Psoas muscle (tissue), 8 donors: ENCODE data around the gene SH3TC1. TPM values are rescaled to one million over a fixed set of nuclear protein-coding genes. Genes with fewer than 3 reads are reported as not detected.
A peak's percentile ranks its signal among the peaks of the same experiment; 100 is the strongest.

ENCODE experiments used
- ATAC-seq, 4 donors: fragments of 200-7000 bp; cut with Tn5 transposase; one replicate each; pipeline ENCODE4 v1.9.1; 2020; ENCODE audit warnings: moderate library complexity in 3 of 4, mild to moderate bottlenecking in 2 of 4
- DNase-seq, 2 donors: peaks; one replicate each; pipeline ENCODE4 v3.0.0-alpha.2; 2020
- H3K27ac ChIP-seq: fragments of 200-600 bp; one replicate; pipeline ENCODE4 v1.8.0; 2022
- H3K27me3 ChIP-seq, 3 donors: fragments of 200-600 bp in 1 of 3; one replicate each; pipeline versions ENCODE4 v1.6.1 to v1.8.0; 2013 to 2022; ENCODE audit warnings: low read length in 2 of 3, mild to moderate bottlenecking in 2 of 3, moderate library complexity in 1 of 3; ENCODE audit not compliant: insufficient read depth in 3 of 3
- H3K36me3 ChIP-seq, 2 donors: fragments of 200-600 bp in 1 of 2; one replicate each; pipeline versions ENCODE4 v1.6.1 to v1.8.0; 2013 to 2022; ENCODE audit warnings: low read depth in 1 of 2, mild to moderate bottlenecking in 1 of 2, moderate library complexity in 1 of 2; ENCODE audit not compliant: insufficient read depth in 1 of 2
- H3K4me1 ChIP-seq: fragments of 200-600 bp; one replicate; pipeline ENCODE4 v1.8.0; 2022
- H3K4me3 ChIP-seq: fragments of 200-600 bp; one replicate; pipeline ENCODE4 v1.8.0; 2022; ENCODE audit warnings: mild to moderate bottlenecking
- H3K9me3 ChIP-seq: fragments of 200-600 bp; one replicate; pipeline ENCODE4 v1.8.0; 2022
- CTCF ChIP-seq: fragments of 200-600 bp; IDR thresholded peaks from one replicate; pipeline ENCODE4 v1.8.0; 2022; ENCODE audit warnings: antibody characterized with exemption
- WGBS, 3 donors: extraction: QIAGEN DNeasy Blood & Tissue Kit; methylation state at CpG; one replicate each; pipeline versions ENCODE4 v1.1.6 to v1.1.7; 2013; 5-methylcytosine and 5-hydroxymethylcytosine counted together
- intact Hi-C, 2 donors: fragments of 100-400 bp; cut with DNase I; formaldehyde crosslinking; loops; one replicate each; pipeline versions ENCODE4 v1.11.0 to v1.14.2; 2022
- polyA plus RNA-seq, 3 donors: library from polyadenylated mRNA; stranded (reverse); fragments of 200-250 nt; gene quantifications; one replicate each; pipeline ENCODE4 v1.2.3, GENCODE V29; 2013
- total RNA-seq, 4 donors: library from RNA; stranded (reverse); fragmentation: NEBNext Ultra II Directional in 2 of 4; extraction: Animal tissue kit (Norgen Biotek cat#: 25700) in 2 of 4; gene quantifications; one replicate each; pipeline versions ENCODE4 v1.2.1 to v1.2.4, GENCODE V29; 2021 to 2023
- donor health status: healthy with polysubstance abuse.
- donor health status: DM: no; HTN: no; CAD: no; lungs with moderate emphysema.
- donor health status: Bipolar disorder and iron deficiency.
- donor health status: healthy.
- donor health status: DM: yes; HTN: yes; CAD: no.
- donor health status: DM: no; HTN: no; CAD: no.
- donor health status: DM: no; HTN: no; CAD: no.
- donor health status: DM: yes; HTN: yes; CAD: no.

SH3TC1 gene
- total and polyA plus RNA-seq, 7 donors, result 1.9 to 7.9 (median 4.7) TPM

GRCh38 chr4:8158710-8159536, 40.2 kb upstream of the SH3TC1 start, which contains the start of gene ABLIM2:
Gene ABLIM2 (minus strand): TSS chr4:8158813. CDS start chr4:8158689, 124 bp downstream.
- ATAC-seq (peak; percentile 76 to 92 (median 82)), DNase-seq (peak; percentile 98 to 99)
- peak within 1 kb of the TSS; percentile 85 for H3K27ac ChIP-seq
- TF ChIP-seq CTCF, result no peak
- no peaks in the 10 kb centered on the region for H3K27me3 ChIP-seq
- intact Hi-C loops, result loop anchor here (5.0 kb wide), 2 partner anchors 37 to 42 kb away; no protein-coding TSS in a partner anchor
- H3K36me3 ChIP-seq, result no peaks in the 10 kb centered on the region
- peaks cover 45% of the 10 kb centered on the region for H3K4me1 ChIP-seq
- H3K9me3 ChIP-seq, result no peaks in the 10 kb centered on the region
- H3K4me3 ChIP-seq, result peak within 1 kb of the TSS; percentile 87
- 0 to 1% (median 1%) methylated on average over 79 to 96 of the region's 96 CpGs for WGBS, 3 donors

GRCh38 chr4:8159537-8160232, 39.4 kb upstream of the SH3TC1 start:
- intact Hi-C loops, result loop anchor here (5.0 kb wide), 2 partner anchors 37 to 42 kb away; no protein-coding TSS in a partner anchor

GRCh38 chr4:8160233-8160560, 38.9 kb upstream of the SH3TC1 start:
- no peaks in the 10 kb centered on the region for H3K27me3 ChIP-seq
- DNase-seq (no peak), ATAC-seq (no peak)
- 76 to 90% (median 86%) methylated on average over 4 of the region's 4 CpGs for WGBS, 3 donors
- peaks cover 52% of the 10 kb centered on the region for H3K4me1 ChIP-seq
- no peaks in the 10 kb centered on the region for H3K36me3 ChIP-seq
- intact Hi-C loops, result no loop called here
- TF ChIP-seq CTCF, result no peak
- H3K27ac ChIP-seq, result peak overlapping the region; percentile 85
- peak overlapping the region; percentile 87 for H3K4me3 ChIP-seq
- no peaks in the 10 kb centered on the region for H3K9me3 ChIP-seq

More at GRCh38 chr4:8159537-8160232, 39.4 kb upstream of the SH3TC1 start:
- H3K4me1 ChIP-seq, result peaks cover 50% of the 10 kb centered on the region
- no peaks in the 10 kb centered on the region for H3K27me3 ChIP-seq
- WGBS, 3 donors, result 13 to 26% (median 20%) methylated on average over 13 of the region's 13 CpGs
- TF ChIP-seq CTCF, result no peak
- no peaks in the 10 kb centered on the region for H3K9me3 ChIP-seq
- H3K36me3 ChIP-seq, result no peaks in the 10 kb centered on the region
- DNase-seq (no peak), ATAC-seq (no peak)
- peak overlapping the region; percentile 87 for H3K4me3 ChIP-seq
- peak overlapping the region; percentile 85 for H3K27ac ChIP-seq

DNA sequence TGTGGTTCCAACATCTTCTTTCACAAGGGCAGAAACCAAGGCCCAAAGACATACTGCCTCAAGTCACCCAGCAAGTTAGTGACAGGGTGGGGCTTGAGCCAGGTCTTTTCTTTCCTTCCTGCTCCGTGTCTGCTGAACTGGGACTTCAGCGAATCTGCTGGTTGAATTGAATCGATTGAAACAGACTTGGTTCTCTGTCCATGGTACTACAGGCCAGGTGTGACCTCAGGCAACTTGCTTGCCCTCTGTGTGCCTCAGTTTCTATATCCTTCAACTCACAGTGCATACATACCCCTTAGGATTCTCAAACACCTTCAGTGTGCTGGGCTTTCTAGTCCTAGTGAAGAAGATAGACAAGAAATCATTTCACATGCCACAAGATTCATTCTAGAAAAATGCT, 38.5 kb upstream of the SH3TC1 start:
- H3K27ac ChIP-seq, result peak overlapping the region; percentile 32
- no peak for DNase-seq
- intact Hi-C loops, result no loop called here

More for the DNA sequence above, 38.5 kb upstream of the SH3TC1 start:
- Histone ChIP-seq H3K27me3 (no peaks in the 10 kb centered on the region), H3K4me1 (peaks cover 48% of the 10 kb centered on the region), H3K9me3 (no peaks in the 10 kb centered on the region), H3K4me3 (peak overlapping the region; percentile 87), H3K36me3 (no peaks in the 10 kb centered on the region)
- ATAC-seq, result no peak
- WGBS, 3 donors, result 44 to 59% (median 51%) methylated on average over 3 of the region's 3 CpGs
- no peak for TF ChIP-seq CTCF
